ENCODE data around the gene FAR2.

FAR2 gene

GRCh38 chr12:29204521-29204920 lies 55.4 kb downstream of the FAR2 start:
- no peak for DNase-seq (ENCODE audit: low read depth)

GRCh38 chr12:29207120-29207519 lies 58.0 kb downstream of the FAR2 start:
- no peak for DNase-seq (ENCODE audit: low read depth)

- no peak for DNase-seq (ENCODE audit: low read depth)
Observed at GRCh38 chr12:29208060-29208459, 59.0 kb downstream of the FAR2 start.

- DNase-seq (ENCODE audit: low read depth), result no peak
Observed at GRCh38 chr12:29208936-29209701, 60.0 kb downstream of the FAR2 start.

GRCh38 chr12:29211696-29212095 lies 62.6 kb downstream of the FAR2 start:
- DNase-seq (ENCODE audit: low read depth), result no peak

- DNase-seq (ENCODE audit: low read depth), result no peak
Observed at GRCh38 chr12:29212682-29213403, 63.8 kb downstream of the FAR2 start.

- DNase-seq (ENCODE audit: low read depth), result no peak
Observed at GRCh38 chr12:29216266-29216665, 67.2 kb downstream of the FAR2 start.

- DNase-seq (ENCODE audit: low read depth), result no peak
Observed at GRCh38 chr12:29216797-29217575, 67.9 kb downstream of the FAR2 start.

- no peak for DNase-seq (ENCODE audit: low read depth)
Observed at GRCh38 chr12:29220632-29221336, 71.7 kb downstream of the FAR2 start.

- DNase-seq (ENCODE audit: low read depth), result no peak
Observed at GRCh38 chr12:29222200-29222599, 73.1 kb downstream of the FAR2 start.

- no peak for DNase-seq (ENCODE audit: low read depth)
Observed at GRCh38 chr12:29223426-29223825, 74.3 kb downstream of the FAR2 start.

- DNase-seq (ENCODE audit: low read depth), result no peak
Observed at GRCh38 chr12:29223956-29224543, 75.0 kb downstream of the FAR2 start.

GRCh38 chr12:29224572-29224971 lies 75.5 kb downstream of the FAR2 start:
- no peak for DNase-seq (ENCODE audit: low read depth)

GRCh38 chr12:29225834-29226233 lies 76.8 kb downstream of the FAR2 start:
- DNase-seq (ENCODE audit: low read depth), result no peak

- no peak for DNase-seq (ENCODE audit: low read depth)
Observed at GRCh38 chr12:29226616-29227015, 77.5 kb downstream of the FAR2 start.

GRCh38 chr12:29228474-29229157 lies 79.5 kb downstream of the FAR2 start:
- no peak for DNase-seq (ENCODE audit: low read depth)

- DNase-seq (ENCODE audit: low read depth), result no peak
Observed at GRCh38 chr12:29229158-29229505, 80.1 kb downstream of the FAR2 start.

GRCh38 chr12:29229937-29230336 lies 80.9 kb downstream of the FAR2 start:
- DNase-seq (ENCODE audit: low read depth), result no peak

GRCh38 chr12:29230800-29231560 lies 81.9 kb downstream of the FAR2 start:
- no peak for DNase-seq (ENCODE audit: low read depth)

GRCh38 chr12:29232086-29232485 lies 83.0 kb downstream of the FAR2 start:
- no peak for DNase-seq (ENCODE audit: low read depth)

- DNase-seq (ENCODE audit: low read depth), result no peak
Observed at GRCh38 chr12:29234552-29234951, 85.5 kb downstream of the FAR2 start.

All from HS-27A (cell line).